Hematopoietic multipotent progenitor cell treated with erythropoietin and hydrocortisone succinate and interleukin-3 and kit ligand, for 6 days (in vitro differentiated cells): ENCODE results near the gene DPP6.

Experiments used
- DNase-seq: peaks from one replicate; pipeline ENCODE4 v3.0.0-alpha.2; 2015

DPP6 gene

DNA sequence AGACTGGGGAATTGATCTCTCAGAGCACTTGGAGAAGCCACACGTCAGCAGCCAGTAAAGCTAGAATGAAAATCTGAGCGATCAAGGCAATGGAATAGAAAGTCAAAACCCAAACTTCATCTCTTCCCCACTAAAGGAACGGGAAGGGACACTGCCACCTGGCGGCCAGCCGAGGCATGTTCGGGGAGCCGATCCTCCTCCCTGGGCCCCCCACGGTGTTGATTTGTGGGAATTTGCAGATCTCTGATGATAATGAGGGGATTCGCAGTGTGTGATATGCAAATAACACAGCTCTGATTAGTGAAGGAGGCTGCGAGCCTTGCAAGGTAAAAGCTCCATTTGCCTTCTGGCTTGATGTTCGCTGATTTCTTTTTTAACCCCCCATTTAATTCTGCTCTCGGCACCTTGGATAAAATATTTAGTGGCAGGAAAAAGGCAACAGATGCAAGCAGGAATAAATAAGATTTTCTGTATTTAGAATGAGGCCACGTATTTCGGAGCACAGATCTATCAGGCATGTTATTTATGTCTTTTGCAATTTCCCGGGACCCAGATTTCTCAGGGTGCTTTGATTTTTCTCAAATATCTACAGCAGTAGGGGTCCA, 692.2 kb downstream of the DPP6 start:
- peak; percentile 54 for DNase-seq

DNA sequence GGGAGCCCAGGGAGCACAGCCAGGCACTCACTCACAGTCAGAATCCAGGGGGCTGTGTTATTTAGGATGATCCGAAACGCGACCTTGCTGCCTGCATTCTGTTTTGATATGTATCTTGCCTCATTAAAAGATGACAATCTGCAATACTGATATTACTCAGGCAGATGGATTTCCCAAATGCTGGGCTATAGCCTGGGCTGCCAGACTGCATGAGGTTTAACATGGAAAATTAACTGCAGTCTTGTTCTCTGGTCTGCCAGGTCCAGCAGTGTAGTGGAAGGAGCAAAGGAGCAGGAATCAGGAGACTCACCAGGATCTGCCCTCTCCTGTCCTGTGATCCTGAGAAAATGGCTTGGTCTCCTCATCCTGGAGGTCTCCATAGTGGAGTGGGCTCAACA, 692.7 kb downstream of the DPP6 start:
- DNase-seq, result no peak

DNA sequence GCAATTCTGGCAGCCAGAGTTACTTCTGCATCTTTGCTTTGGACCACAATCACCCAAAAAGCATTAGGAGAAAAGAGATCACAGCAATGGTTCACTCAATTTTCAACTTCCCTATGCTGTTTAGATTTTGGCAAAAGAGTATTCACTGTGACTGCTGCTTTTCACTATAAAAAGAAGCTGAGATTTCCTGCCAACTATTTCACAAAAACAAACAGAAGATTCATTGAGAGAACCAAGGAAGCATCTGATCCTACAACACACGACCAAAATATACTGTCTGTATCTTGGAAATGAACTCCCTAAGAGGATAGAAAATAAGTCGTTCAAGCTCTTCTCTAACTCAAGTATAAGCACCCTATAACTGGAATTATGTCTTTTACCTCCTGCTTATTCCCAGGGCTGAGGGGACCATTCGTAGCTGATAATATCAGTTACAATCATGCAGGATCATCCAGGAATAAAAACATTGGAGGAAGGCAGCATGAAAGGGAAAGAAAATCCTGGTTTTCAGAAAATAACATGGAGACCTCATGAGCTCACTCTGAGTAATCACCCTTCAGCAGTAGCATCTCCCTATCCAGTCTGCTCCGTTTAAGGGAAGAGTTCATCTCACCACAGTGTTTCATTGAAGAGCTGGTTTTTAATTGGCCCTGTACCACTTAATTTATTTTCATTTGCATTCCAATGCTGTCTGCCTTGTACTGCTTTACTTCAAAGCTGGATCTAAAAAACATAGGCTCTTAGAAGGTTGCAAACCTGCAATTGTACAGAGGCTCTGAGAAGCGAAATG, 694.6 kb downstream of the DPP6 start:
- no peak for DNase-seq

DNA sequence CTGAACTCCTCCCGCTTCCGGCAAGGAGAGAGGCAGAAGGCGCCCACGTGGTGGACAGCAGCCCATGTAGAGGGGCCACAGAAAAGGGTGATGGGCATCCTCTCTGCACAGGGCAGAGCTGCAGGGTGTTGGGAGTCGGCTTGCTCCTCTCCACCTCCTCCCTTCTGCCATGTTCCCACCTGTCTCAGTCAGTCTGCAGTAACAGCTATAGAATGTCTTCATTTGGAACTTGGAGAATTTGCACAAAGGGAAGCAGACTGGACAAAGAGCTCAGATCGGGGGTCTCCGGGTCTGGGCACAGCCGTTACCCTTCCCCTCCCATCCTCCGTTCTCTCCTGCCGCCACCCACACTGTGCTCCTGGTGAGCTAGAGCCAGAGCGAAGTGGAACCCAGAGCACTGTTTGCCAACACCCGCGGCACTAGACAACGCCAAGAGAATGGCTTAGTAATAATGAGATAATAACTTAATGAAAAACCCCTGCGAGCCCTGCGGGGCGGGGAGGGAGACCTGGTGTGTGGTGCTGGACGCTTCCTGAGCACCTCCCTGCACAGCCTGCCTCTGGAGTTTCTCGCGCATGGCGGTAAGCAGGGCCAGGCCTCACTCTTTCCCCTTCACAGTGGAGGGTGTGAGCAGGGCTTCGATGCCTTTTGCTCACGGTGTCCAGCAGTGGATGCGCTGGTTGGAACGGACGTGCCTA, 696.0 kb downstream of the DPP6 start:
- no peak for DNase-seq

DNA sequence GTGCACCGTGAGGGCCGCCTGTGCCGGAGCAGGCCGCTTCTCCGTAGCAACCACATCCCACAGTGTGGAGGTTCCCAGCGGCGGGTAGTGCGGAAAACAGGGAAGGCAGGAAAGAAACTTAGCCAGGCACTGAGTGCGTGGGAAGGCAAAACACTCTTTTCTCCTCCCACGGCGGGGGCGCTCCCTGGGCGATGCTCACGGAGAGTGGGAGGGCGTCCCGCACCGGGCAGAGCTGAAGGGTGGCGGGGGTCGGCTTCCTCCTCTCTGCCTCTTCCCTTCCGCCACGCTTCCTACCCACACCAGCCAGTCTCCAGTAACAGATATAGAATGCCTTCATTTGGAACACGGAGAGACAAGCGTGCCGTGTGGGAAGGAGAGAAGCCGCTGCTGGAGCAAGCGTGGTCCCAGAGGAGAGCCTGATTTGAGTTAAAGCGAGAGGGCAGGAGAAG, 698.2 kb downstream of the DPP6 start:
- no peak for DNase-seq

DNA sequence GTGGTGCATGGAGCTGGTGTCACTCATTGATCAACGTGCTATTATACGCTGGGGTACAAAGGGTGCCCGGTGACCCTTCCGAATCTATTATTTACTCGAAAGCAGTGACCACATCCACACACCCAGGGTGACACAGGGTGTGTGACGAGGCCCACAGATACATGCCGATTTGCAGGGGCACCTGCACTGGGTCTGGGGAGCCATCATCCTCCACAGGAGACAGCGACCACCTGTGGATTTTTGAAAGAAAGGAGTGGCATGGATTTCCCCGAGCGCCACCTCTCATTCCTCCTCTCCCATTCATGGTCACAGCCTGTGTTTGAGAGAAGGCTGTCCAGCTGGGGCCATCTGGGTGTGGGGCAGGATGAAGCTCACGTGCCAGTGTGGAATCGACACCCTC, 701.0 kb downstream of the DPP6 start:
- DNase-seq, result no peak

DNA sequence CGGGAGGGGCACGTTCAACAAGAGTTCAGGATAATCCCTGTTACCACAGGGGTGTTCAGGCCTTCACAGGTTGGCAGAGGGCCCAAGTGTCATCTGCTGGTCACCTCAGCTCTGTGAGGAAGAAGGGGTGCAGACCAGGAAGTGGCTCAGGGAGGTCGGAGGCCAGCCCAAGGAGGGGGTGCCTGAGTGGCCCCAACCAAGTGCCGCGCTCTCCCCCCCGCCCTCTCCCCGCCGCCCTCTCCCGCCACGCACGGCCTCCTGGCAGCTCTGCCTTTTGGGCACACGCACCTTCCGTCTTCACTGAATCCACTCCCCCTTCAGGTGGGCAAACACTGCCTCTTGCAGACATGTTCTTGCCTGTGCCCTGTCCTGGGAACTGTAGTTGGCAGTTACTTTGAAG, 705.6 kb downstream of the DPP6 start:
- no peak for DNase-seq

DNA sequence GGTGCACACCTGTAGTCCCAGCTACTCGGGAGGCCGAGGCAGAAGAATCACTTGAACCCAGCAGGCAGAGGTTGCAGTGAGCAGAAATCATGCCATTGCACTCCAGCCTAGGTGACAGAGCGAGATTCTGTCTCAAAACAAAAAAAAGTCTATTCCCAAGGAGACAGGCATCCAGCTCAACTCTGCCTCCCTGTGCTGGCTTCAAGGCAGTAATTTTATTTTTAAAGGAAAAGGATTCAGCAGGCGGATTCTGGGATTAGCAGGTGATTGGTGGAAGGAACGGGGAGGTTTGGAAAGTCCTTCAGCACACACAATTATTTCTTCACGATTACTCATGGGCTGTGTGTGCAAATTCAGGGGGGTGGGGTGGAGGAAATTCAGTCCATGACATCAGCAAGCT, 707.8 kb downstream of the DPP6 start:
- DNase-seq, result no peak

DNA sequence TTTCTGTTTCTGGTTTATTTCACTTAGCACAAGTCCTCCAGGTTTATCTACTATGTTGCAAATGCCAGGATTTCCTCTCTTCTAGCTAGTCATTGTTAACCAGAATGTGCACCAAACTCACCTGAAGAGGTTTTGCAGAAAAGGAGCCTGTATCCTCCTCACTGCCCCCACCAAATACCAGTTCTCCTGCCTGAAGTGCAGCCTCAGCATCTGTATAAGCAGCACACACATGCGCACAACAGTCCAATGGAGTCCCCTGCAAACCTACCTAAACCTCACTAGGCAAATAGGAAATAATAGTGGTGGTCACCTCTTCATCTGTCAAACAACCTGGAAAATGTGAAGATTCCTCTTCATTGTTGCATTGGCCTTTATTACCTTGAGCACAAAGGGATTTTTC, 712.9 kb downstream of the DPP6 start:
- no peak for DNase-seq

DNA sequence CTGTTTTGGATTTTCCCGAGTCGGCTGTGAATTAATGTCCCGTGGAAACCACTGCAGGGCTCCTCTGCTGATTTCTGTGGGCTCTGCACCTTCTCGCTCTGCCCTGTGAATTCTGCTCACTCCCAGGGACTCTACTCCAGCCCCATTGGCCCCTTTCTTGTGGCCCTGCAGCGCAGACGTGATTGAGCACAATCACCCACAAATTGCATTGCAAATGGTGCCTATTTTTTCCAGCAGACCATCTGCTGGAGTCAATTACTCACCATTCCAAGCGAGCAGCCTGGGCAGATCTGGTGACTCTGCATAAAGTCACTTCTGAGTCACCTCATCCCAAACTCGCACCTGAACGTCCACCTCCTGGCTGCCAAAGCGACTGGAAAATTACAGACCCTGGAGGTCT, 714.9 kb downstream of the DPP6 start:
- DNase-seq, result no peak

DNA sequence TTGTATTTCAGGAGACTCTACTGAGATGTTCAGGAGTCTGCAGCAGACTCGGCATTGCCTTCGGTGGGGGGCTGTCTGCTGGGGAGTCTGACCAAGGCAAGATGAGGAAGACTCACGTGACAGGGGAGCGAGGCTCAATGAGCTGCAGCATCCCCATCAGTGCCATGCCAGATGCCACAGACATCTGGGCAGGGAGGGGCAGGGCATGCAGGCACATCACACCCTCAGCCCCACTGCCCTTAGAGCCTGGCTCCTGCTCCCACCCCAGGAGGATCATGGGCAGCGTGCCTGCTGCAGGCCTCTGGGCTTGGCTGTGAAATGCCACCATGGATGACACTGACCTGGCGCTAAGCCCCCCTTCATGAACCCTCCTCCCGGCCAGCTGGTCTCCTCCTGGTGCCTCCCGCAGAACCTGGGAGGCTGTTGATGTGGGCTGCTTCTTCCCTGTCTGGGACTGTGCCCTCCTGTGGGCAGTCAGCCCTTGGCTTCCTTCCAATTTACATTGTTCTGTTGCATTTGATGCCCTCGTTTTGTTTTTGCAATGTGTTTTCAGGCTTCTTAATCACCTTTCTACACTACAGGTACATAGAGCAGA, 715.7 kb downstream of the DPP6 start:
- no peak for DNase-seq

DNA sequence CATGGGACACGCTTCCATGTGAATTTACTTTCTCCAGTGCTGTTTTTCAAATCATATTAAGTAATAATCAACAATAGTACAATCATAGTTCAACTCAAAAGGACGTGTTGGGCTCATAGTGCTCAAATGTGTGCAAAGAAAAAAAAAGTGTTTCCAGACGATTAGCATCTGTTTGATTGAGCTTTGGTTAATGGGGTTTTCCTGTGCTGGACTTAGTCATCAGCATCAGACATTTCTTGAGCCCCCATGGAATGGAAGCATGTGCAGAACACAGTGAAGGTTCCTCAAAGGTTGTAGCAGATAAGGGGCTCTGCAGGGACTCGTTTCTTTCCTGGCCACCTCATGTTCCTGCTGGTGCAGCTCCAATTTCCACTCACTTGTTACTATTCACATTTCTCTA, 716.8 kb downstream of the DPP6 start:
- no peak for DNase-seq

DNA sequence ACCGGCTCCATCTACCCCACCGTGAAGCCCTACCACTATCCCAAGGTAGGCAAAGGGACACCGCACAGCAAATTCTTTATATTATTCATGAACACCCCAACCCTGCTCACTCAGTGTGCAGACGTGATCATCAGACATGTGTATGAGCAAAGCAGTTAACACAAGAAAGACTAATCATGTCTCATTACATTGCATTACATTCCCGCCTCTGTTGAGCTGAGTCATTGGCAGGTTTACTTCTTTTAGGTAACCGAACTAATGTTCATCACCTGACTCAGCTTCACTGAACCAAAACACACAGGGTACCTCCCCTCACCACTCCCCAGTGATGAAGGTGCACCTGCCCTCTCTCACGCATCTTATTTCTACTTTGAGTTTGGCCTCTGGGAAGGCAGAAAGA, 717.3 kb downstream of the DPP6 start:
- DNase-seq, result no peak

DNA sequence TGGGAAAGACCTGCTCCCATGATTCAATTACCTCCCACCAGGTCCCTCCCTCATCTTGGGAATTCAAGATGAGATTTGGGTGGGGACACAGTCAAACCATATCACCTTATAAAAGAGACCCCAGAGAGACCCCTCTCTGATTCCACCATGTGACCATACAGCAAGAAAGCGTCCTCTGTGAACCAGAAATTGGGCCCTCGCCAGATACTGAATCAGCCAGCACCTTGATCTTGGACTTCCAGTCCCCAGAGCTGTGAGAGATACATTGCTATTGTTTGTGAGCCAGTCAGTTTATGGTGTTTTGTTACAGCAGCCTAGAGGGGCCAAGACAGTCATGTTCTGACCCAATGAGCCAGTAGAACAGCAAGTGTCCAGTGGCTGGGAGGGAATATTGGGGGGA, 718.2 kb downstream of the DPP6 start:
- DNase-seq, result no peak

DNA sequence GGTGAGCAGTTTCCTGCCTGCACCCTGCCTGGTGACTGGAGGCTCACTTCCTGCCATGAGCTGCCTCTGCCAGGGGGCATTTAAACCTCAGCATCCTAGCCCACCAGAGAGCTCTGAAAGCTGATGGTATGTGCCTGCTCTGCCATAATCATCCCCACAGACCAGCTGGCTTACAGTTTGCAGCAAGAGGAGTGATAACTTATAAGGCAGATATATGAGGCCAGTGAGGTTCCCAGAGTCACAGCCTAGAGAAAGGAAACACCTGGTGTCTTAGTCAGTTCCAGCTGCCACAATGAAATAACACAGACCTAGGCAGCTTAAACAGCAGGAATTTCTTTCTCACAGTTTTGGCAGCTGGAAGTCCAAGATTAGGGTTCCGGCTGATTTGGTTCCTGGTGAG, 718.8 kb downstream of the DPP6 start:
- DNase-seq, result no peak

DNA sequence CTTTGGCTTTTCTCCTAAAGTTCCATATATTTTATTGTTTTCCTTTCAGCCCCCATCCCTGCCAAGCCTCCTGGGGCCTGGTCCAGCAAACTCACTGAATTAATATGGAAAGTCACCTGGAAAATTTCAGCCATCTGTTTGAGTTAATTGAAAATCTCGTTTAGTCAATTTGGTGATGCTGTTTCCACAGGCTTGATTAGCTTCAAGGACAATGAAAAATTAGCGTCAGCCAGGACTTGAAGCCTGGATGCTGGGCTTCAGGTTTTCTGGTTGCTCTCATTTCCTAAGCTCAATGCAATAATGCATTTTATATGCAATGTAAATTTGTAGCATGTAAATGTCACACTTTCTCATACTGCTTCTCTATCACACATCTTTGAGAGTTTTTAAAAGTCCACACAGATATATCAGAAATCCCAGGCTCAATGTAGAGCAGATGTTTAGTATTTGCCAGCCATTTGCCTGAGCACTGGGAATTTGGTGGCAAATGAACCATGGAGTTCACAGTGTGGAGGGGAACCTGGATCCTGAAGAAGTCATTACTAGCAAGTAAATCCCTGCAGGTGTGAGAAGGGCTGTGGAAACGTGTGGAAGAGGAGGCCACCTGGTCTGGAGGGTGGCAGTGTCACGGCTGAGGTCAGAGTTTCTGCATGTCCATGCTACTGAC, 722.2 kb downstream of the DPP6 start:
- no peak for DNase-seq

DNA sequence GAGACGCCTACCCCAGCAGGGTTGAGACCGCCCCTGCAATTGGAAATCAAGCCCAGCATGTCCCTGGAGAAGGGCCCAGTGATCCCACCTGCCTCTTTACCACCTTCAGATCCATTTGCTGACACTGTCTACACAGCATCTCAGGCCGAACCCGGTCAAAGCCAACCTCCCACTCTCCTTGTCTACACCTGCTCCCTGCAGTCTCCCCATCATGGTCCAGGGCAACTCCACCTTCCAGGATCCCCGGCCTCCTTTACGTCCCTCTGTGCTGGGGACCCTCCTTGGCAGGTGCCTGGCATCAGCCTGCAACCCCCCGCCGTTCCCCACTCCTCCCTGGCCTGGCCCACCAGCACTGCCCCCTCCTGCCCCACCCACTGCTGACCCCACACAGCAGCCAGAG, 723.5 kb downstream of the DPP6 start:
- DNase-seq, result no peak

DNA sequence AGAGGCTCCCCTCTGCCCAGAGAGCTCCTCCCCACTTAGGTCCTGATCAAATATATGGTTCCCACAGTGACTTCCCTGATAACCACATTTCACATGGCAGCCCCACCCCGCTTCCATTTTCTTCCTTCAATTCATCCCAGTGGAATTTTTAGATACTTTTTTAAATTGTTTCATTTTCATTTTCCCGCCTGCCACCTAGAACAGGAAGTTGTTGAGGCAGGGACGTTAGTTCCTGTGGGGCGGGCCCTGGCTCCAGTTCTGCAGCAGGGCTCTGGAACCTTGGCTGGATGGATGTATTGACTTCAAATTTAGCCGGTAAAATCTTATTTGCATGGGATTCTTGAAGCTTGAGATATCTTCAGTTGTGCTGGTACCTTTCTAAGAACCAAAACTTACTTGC, 724.2 kb downstream of the DPP6 start:
- no peak for DNase-seq

DNA sequence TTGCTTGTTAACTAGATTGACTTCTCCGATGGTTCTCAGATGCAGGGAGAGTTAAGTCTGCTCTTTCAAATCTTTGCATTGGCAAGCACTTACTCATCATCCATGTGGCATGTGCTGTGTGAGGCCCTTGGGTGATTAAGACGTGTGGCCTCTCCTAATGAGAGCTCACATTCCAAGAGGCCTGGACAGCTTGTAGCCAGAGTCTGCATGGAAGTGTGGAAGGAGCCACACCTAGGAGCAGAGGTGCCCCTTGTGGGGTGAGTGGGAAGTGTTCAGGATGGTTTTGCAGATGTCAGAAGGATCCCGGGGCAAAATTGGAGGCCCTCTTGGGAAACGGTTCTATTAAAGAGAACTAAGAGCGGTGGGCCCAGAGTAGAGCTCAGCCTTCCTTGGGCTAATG, 724.8 kb downstream of the DPP6 start:
- DNase-seq, result no peak

DNA sequence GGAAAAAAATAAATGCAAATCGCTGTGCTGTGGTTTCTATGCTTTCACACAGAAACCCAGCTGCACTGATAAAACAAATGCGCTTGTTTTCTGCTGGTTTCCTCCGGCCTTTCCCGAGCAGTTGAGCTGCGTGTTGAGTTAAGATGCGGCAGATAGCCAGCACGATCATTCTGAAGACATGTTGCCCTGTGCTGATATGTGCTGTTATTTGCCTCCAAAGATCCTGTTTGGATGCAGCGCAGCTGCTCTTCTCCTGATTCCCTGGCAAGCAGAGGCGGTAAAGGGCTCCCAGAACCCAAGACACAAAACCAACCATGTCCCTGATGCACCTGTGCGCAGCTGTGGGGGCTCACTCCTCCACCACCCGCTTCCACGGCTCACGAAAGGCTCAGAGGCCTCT, 725.3 kb downstream of the DPP6 start:
- no peak for DNase-seq

DNA sequence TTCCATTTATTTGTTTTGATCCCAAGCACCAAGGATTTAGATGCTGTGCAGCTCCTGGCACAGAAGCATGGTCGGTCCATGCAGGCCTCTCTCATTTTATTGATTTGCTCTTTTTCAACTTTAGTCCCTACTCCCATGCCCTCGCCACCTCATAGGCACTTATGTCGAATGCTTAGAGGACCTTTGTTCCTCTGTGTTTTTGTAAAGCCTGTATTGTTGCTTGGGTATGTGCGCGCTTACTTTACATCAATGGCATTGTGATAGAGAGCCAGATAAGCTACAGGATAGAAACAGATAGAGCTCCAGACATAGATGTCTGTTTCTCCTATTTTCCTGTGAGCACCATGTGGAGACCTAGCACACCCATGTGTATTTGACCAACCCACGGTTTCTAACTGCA, 725.7 kb downstream of the DPP6 start:
- no peak for DNase-seq

DNA sequence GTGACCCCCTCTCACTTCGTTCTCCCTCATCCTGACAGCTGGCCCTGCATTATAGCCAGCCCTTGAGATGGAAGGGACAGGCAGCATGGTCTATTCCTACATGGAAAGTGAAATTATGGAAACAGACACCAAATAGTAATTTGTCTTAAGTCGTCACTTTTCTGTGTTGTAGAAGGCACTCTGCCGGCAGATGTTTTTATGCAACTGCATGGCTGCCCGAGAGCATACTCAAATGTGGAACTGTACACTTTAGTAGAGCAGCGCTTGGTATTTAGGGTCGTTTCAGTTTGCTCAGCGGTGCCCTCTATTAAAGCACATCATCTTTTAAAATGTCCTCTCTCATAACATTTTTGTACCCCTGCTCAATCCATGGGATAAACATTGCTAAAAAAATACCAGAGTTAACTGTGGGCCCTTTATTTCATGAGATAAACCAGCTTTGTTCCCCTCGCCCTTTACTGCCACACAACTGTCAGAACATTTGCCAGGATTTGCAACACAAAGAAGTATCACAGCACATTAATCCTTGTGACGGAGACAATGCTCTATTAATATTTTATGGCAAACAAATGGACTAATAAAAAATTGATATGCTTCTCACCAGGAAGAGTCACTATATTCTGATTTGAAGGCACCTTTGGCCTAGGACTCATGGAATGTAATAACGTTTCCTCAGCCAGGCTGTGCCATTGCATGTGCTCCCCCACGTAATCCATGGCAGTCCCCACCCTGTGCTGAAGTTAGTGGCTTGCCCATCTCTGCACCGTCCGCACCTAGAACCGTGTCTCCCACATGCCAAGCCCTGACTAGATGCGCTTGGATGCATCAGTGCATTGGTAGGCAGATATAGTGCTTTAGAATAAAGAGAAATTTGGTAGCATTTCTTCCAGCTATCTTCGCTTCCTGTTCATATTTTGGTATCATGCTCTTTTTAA, 729.4 kb downstream of the DPP6 start:
- DNase-seq, result no peak
